ENCODE data around the gene LINGO3.

The LINGO3 gene

GRCh38 chr19:2259336-2259735 is 48.6 kb downstream of the LINGO3 start:
- H3K27ac ChIP-seq, result no peak overlapping the region
- TF ChIP-seq CTCF (conservative IDR thresholded peaks at IDR 0.05), result no peak
